Peyer's patch (tissue), 4 donors: Measurements from ENCODE around the gene CTPS2. TPM values are rescaled to one million over a fixed set of nuclear protein-coding genes. Genes with fewer than 3 reads are reported as not detected.

Experiments
- DNase-seq, 3 donors: peaks; one replicate each; pipeline ENCODE4 v3.0.0-alpha.2; 2017 to 2019
- H3K27ac ChIP-seq, 4 donors: fragments of 200-600 bp; sonication (generic); one replicate each; pipeline ENCODE4 v1.5.1; 2016 to 2019
- H3K27me3 ChIP-seq, 2 donors: fragments of 200-600 bp; sonication (generic); one replicate each; pipeline ENCODE4 v1.5.1; 2019
- H3K36me3 ChIP-seq, 3 donors: fragments of 200-600 bp; sonication (generic); one replicate each; pipeline ENCODE4 v1.5.1; 2016 to 2019
- H3K4me1 ChIP-seq, 4 donors: fragments of 200-600 bp; sonication (generic); one replicate each; pipeline ENCODE4 v1.5.1; 2016 to 2019
- H3K4me3 ChIP-seq, 4 donors: fragments of 200-600 bp; sonication (generic); 1 replicate in 3 of 4; 2 replicates in 1 of 4; pipeline ENCODE4 v1.5.1; 2016 to 2019; ENCODE audit warnings: mild to moderate bottlenecking in 1 of 4
- H3K9me3 ChIP-seq, 4 donors: fragments of 200-600 bp; sonication (generic); one replicate each; pipeline ENCODE4 v1.5.1; 2016 to 2019; ENCODE audit warnings: mild to moderate bottlenecking in 1 of 4
- POLR2A ChIP-seq, 2 donors: fragments of 450-650 bp; IDR thresholded peaks; one replicate each; pipeline ENCODE4 v1.5.1; 2017; ENCODE audit warnings: antibody characterized with exemption in 2 of 2, mild to moderate bottlenecking in 2 of 2, moderate library complexity in 2 of 2
- total RNA-seq, 4 donors: library from RNA; depleted of rRNA; stranded (reverse); fragments of >200 nt; gene quantifications; one replicate each; pipeline ENCODE4 v1.1.0, GENCODE V29; 2016
- TF ChIP-seq, protein P1 (sequence below), 6 experiments: fragments of 450-650 bp in 4 of 6; fragments of 200-600 bp in 2 of 6; sonication (generic) in 1 of 6; IDR thresholded peaks; one replicate each; pipeline ENCODE4 v1.5.1; 2017 to 2019; ENCODE audit warnings: antibody characterized with exemption in 6 of 6, mild to moderate bottlenecking in 3 of 6, moderate library complexity in 1 of 6

The CTPS2 gene
- total RNA-seq, 4 donors from 2014 or later, result 16.5 to 35.1 (median 23.9) TPM

GRCh38 chrX:16594490-16594889, 118.0 kb downstream of the CTPS2 start:
- Histone ChIP-seq H3K36me3 (no peaks in the 10 kb centered on the region), H3K4me1 (no peaks in the 10 kb centered on the region), H3K27ac (no peak overlapping the region), H3K9me3 (no peaks in the 10 kb centered on the region), H3K27me3 (no peaks in the 10 kb centered on the region), H3K4me3 (no peak overlapping the region)
- TF ChIP-seq POLR2A (IDR thresholded peaks at IDR 0.05), result no peak
- TF ChIP-seq, protein P1, sequence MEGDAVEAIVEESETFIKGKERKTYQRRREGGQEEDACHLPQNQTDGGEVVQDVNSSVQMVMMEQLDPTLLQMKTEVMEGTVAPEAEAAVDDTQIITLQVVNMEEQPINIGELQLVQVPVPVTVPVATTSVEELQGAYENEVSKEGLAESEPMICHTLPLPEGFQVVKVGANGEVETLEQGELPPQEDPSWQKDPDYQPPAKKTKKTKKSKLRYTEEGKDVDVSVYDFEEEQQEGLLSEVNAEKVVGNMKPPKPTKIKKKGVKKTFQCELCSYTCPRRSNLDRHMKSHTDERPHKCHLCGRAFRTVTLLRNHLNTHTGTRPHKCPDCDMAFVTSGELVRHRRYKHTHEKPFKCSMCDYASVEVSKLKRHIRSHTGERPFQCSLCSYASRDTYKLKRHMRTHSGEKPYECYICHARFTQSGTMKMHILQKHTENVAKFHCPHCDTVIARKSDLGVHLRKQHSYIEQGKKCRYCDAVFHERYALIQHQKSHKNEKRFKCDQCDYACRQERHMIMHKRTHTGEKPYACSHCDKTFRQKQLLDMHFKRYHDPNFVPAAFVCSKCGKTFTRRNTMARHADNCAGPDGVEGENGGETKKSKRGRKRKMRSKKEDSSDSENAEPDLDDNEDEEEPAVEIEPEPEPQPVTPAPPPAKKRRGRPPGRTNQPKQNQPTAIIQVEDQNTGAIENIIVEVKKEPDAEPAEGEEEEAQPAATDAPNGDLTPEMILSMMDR (IDR thresholded peaks at IDR 0.05), result no peak
- no peak for DNase-seq

DNA sequence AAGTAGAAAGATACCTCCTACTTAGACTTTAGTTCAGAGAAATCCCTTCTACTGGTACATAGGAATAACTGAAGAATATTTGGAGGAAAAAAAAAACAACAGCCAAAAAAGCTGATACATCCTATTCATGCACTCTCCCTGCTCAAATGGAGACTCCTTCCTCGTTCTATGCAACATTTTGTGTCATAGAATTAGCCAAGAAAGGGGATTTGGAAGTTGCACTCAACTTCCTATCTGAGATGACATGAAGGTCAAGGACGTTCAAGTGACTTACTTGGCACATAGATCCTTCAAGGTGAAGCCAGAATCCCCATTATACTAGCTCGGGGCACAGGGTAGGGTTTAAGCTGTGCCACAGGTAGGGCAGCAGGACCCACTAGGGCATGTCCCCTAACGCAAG, 118.7 kb downstream of the CTPS2 start:
- Histone ChIP-seq H3K27me3 (no peaks in the 10 kb centered on the region), H3K4me3 (no peak overlapping the region), H3K9me3 (no peaks in the 10 kb centered on the region), H3K27ac (no peak overlapping the region), H3K4me1 (no peaks in the 10 kb centered on the region), H3K36me3 (no peaks in the 10 kb centered on the region)
- DNase-seq, result no peak
- TF ChIP-seq POLR2A (IDR thresholded peaks at IDR 0.05), result no peak
- TF ChIP-seq, protein P1 (IDR thresholded peaks at IDR 0.05), result no peak

DNA sequence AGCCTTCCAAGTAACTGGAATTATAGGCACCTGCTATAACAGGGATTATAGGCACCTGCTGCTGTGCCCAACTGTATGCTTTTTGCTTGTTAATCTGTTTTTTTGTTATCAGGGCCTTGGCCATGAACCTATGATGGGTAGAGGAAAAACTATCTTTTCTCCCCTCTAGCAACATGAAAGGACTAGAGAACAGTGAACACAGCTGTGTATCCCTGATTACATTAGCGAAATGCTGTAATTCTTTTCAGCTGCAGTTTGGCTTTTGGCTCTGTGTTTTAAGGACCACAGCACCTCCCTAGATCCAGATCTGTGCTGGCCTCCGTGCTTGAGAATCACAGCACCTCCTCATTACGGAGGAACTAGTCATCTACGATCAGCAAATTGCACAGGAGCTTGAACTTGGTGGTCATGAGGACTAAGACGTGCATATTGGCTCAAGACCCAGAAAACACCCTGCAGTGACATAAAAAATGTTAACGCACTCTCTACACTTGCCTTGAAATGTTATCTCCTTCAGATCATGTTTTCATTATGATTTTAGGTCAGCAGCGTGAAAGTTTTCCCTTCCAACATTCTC, 120.2 kb downstream of the CTPS2 start:
- no peaks in the 10 kb centered on the region for H3K36me3 ChIP-seq
- H3K27me3 ChIP-seq, result no peaks in the 10 kb centered on the region
- no peak overlapping the region for H3K27ac ChIP-seq
- TF ChIP-seq POLR2A (IDR thresholded peaks at IDR 0.05), result no peak
- TF ChIP-seq, protein P1 (IDR thresholded peaks at IDR 0.05), result no peak
- DNase-seq, result no peak
- H3K4me1 ChIP-seq, result no peaks in the 10 kb centered on the region
- H3K4me3 ChIP-seq, result no peak overlapping the region
- H3K9me3 ChIP-seq, result no peaks in the 10 kb centered on the region

DNA sequence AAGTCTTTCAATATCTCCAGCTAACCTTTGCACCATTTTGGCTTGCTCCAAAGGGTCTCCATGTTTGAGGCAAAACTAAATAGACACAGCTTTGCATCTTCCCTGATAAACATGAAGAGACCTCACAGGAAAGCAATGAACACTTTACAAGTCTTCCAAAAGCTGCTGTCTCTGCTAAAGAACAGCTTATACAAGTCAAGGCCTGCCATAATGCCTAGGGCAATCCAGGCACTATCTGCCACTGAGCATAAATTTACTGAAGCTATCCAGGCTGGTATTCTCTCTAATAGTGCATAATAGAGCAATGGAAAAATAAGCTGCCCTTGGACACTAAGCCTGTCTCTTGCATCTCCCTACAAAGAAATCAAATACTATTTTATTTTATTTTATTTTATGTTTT, 122.6 kb downstream of the CTPS2 start:
- DNase-seq, result no peak
- TF ChIP-seq, protein P1 (IDR thresholded peaks at IDR 0.05), result no peak
- no peak for TF ChIP-seq POLR2A (IDR thresholded peaks at IDR 0.05)
- Histone ChIP-seq H3K27me3 (no peaks in the 10 kb centered on the region), H3K9me3 (no peaks in the 10 kb centered on the region), H3K36me3 (no peaks in the 10 kb centered on the region), H3K27ac (no peak overlapping the region), H3K4me1 (no peaks in the 10 kb centered on the region), H3K4me3 (no peak overlapping the region)

DNA sequence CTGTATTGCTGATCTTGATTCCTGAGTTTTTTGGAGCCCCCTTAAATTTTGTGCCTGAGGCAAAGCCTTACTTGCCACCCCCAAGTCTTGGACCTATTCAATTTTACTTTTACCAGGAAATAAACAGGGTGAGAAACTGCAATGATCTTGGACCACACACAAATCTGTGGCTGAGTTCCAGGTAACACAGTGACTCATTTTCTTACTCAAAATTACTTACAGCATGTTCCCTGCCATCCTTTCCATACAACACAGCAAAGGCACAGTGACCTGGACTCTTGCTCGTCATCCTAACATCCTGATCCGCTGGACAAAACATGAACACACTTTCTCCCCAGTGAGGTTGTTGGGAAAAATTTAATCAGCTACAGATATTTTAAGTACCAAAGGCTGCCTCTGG, 123.3 kb downstream of the CTPS2 start:
- DNase-seq, result no peak

More for the DNA sequence above, 123.3 kb downstream of the CTPS2 start:
- Histone ChIP-seq H3K4me3 (no peak overlapping the region), H3K27me3 (no peaks in the 10 kb centered on the region), H3K27ac (no peak overlapping the region), H3K9me3 (no peaks in the 10 kb centered on the region), H3K4me1 (no peaks in the 10 kb centered on the region), H3K36me3 (no peaks in the 10 kb centered on the region)
- no peak for TF ChIP-seq POLR2A (IDR thresholded peaks at IDR 0.05)
- TF ChIP-seq, protein P1 (IDR thresholded peaks at IDR 0.05), result no peak
